Activated T-cell treated with anti-CD3 and anti-CD28 coated beads for 24 hours (primary cell): Measurements from ENCODE around the gene CYB561.

ENCODE experiments used
- DNase-seq: peaks from one replicate; pipeline ENCODE4 v3.0.0-alpha.2; 2020; ENCODE audit warnings: low read depth

CYB561 gene

DNA sequence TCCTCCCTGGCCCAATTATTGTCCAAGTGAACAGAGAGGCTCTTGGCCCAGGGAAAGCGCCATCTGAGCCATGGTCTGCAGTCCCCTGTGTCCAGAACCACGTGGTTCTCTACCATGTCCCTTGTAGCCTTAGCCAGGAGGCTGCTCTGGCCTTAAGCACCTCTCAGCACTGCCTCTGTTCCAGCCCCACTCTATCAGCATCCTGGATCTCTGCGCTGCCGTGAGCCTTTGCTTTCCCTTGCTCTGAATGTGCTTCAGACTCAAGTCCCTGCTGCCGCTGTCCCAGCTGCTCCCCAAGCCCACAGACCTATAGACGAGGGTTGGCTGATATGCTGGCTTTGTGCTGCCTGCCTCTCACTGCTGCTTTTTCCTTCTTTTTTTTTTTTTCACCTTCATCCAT, 33.9 kb downstream of the CYB561 start:
- no peak for DNase-seq

GRCh38 chr17:63407741-63408330, 38.3 kb downstream of the CYB561 start:
- no peak for DNase-seq

DNA sequence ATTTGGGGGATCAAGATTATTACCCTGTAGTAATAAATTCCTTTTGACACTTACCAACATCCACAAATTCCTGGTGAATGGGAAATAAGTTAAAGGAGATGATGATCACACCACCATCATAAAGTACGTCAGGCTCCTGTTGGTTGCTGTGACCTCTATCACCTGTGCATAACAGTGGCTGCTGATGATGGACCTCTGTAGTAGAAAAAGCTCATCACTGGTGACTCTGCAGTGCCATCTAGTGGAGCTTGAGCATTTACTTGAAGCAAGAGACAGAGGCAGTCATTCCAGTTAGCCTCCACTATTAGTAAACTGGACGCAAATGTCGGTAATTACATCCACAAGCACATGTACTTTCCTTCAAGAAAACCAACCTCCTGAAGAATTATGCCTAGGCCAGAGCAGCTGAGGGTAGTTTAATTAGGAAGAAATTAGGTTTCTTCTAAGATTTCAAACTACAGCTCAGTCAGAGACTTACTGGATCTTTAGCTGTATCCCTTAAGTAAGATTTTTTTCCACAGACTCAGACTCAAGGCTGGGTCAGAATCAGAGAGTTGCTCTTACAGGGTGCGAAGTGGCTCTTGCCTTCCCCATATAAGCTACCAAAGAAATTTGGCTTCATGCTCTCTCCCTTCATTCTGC, 39.3 kb downstream of the CYB561 start:
- peak; percentile 68 for DNase-seq

GRCh38 chr17:63405741-63406261, 40.3 kb downstream of the CYB561 start:
- DNase-seq: no peak

DNA sequence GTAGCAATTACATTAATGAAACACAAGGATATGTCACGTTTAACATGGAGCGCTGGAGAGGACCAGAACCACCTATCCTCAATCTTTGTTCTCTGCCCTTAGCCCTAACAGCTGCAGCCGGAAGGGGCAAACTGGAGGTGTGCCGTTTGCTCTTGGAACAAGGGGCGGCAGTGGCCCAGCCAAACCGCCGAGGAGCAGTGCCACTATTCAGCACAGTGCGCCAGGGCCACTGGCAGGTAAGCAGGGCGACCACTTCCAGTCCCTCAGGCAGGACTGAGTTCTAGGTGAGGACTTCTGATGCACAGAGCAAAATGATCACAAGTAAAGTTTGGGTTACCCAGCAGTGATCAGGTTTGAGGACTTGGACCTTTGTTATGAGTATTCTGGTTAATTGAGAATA, 41.1 kb downstream of the CYB561 start:
- DNase-seq: no peak

DNA sequence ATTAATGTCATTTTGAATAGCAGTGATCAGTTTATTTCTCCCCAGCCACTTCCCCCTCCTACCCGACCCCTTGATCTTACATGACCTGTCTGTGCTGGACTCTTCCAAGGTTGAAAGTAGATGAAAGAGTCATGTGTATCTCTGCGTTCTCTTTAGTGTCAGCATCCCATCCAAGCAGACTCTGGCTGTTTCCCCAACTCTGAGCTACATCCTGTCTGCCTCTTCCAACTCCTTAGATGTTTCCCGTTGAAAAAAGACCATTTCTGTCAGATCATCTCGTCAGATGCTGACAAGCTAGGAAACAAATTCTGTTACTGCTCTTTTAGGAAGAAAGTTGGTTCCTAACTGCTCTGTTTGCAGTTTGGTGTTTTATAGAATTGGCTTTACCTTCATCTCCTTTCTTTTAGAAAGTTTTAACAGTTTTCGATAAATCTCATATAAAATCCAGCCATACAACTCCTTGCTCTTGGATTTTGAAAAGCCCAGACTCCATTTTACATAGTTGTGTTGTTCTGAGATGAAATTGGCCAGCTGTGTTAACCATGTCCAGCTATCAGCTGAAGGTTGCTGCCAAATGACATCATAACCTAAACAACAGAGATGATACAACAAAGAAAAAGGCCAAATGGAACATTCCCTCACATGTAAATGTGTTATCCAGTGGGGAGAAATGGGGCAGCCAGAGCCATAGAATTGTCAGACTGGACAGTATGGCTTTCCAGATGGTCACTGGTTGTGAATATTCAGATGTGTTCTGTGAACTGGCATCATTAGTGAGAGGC, 43.5 kb downstream of the CYB561 start:
- no peak for DNase-seq

DNA sequence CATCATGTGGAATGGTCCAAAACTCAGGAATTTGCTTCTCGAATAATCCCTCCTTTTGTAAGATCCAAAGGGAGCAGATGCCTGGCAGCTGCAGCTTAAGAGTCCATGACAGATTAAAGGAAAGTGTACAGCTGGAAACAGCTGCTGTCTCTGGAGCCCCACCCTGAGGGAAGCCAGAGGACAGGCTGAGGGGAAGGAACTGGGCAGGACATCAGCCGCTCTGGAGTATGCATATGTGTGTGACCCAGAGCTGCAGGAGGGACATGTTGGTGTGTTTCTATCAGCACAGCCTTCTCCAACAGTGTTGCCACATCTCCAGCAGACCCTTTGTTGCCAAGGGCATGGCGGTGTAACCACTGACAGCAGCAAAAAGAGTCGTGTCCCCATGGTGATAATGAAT, 46.2 kb downstream of the CYB561 start:
- no peak for DNase-seq

DNA sequence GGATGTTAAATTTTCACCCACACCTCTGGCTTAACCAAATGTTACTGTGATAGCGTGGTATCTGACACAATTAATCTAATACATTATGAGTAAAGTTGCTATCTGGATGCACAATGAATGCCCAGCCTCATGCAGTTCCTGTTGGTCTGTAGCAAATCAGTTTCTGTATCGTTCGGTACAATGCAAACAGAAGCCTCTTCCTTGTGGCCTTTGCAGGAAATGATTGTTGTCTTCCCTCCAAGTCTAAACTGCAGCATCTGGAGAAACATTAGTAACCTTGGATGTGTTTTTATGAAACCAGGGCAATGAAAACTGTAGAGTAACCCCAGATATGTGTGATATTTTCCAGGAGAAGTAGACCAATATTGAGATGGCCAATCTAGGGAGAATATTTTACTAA, 46.8 kb downstream of the CYB561 start:
- no peak for DNase-seq

GRCh38 chr17:63398680-63399079, 47.4 kb downstream of the CYB561 start:
- no peak for DNase-seq

- DNase-seq: no peak
These were observed 50.9 kb downstream of the CYB561 start for GRCh38 chr17:63395075-63395805.

GRCh38 chr17:63390090-63390489, 56.0 kb downstream of the CYB561 start:
- DNase-seq: no peak

DNA sequence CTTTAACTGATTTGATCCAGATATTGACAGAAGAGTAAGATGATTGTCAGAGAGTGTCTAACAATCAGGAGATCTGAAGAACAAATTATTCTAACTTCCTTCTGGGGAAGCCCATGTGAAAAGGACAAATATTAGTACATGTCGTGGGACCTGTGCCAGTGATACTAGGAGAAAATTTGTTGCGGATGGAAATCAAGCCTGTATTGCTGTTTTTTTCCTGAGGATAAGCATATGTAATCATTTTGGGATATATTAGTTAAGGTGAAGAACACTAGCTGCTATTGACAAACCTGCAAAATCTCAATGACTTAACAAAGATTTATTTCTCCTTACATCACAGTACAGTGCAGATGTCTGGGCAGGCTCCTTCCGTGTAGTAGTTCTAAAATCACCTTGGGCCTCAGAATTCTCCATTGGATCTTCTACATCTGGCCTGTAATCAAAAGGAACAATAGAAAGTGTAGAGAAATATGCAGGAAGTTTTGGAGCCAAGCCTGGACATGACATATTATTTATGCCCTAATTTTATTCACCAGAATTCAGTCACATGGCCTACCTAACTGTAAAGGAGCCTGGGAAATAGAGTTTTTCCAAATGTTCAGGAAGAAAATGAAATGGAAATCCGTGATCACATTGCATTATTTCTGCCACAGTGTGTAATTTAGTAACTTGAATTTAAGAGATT, 58.3 kb downstream of the CYB561 start:
- no peak for DNase-seq

DNA sequence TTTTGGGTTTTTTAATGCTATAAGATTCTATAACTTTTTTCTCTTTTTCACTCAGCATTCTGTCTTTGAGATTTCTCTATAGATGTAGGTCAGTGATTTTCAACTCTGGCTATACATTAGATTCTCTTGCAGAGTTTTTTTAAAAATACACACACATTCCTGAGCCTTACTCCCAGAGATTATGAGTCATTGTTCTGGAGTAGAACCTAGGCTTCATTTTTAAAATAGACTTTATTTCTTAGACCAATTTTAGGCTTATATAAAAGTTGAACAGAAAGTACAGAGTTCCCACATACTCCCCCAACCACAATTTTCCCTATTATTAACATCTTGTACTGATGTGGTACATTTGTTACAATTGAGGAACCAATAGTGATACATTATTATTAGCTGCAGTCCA, 63.3 kb downstream of the CYB561 start:
- no peak for DNase-seq
